ENCODE results near the gene TAF4B. TPM values are rescaled to one million over a fixed set of nuclear protein-coding genes. Genes with fewer than 3 reads are reported as not detected.
A peak's percentile ranks its signal among the peaks of the same experiment; 100 is the strongest.

Gene TAF4B, protein sequence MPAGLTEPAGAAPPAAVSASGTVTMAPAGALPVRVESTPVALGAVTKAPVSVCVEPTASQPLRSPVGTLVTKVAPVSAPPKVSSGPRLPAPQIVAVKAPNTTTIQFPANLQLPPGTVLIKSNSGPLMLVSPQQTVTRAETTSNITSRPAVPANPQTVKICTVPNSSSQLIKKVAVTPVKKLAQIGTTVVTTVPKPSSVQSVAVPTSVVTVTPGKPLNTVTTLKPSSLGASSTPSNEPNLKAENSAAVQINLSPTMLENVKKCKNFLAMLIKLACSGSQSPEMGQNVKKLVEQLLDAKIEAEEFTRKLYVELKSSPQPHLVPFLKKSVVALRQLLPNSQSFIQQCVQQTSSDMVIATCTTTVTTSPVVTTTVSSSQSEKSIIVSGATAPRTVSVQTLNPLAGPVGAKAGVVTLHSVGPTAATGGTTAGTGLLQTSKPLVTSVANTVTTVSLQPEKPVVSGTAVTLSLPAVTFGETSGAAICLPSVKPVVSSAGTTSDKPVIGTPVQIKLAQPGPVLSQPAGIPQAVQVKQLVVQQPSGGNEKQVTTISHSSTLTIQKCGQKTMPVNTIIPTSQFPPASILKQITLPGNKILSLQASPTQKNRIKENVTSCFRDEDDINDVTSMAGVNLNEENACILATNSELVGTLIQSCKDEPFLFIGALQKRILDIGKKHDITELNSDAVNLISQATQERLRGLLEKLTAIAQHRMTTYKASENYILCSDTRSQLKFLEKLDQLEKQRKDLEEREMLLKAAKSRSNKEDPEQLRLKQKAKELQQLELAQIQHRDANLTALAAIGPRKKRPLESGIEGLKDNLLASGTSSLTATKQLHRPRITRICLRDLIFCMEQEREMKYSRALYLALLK
- 10 to 100 TPM in 1 of 4 donors, 1 to 10 TPM in 3; 3.7 to 11.9 (median 7.1) TPM for total RNA-seq

DNA sequence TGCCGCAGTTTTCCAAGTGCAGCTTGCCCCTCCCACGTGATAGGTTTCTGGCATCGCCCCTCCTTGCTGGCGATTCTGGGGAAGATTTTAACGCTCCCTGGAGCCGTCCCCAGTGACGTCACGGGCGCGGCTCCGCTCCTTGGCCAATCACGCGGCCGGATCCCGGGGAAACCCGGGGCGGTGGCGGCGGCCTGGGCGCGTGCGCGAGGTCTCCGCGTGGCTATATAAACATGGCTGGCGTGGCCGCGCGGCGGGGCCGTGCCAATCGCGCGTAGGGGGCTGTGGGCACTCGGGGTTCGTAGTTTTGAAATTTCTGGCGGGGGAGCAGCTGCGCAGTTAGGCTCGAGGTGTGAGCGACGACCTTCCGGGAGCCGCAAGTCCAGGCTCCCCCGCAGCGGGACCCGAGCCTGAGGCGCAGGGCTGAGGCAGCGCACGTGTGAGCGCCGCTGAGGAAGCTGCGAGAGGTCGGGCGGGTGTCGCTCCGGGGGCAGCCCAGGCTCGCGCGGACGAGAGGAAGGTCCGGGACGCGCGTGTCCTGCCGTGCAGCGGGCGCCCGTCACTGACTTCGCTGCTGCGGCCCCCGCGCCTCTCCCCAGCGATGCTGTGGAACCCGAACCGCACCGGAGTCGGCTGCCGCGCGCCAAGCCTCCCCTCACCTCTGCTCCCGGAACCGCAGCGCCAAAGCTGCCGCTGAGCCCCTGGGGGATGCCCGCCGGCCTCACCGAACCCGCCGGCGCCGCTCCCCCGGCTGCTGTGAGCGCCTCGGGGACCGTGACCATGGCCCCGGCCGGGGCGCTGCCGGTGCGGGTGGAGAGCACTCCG is at the start of gene TAF4B:
TSS of gene TAF4B (plus strand) at position 217 of the 822 bp plus-strand sequence. CDS start at position 706, 489 bp downstream.
- Histone ChIP-seq H3K27me3 (no peaks in the 10 kb centered on the region), H3K9me3 (no peaks in the 10 kb centered on the region), H3K27ac (peak within 1 kb of the TSS; percentile 77 to 88 (median 79)), H3K4me1 (peaks cover 0 to 26% (median 8%) of the 10 kb centered on the region in 4 donors), H3K4me3 (peak within 1 kb of the TSS; percentile 67 to 90 (median 77)), H3K36me3 (no peaks in the 10 kb centered on the region)
- 0% methylated on average over 75 of the region's 101 CpGs; no CpG with 5 or more reads in 1 of the 2 donors for WGBS, 2 donors (ENCODE audit: low coverage in 1 of 2)
- intact Hi-C loops (cut with DNase I; ENCODE audit: low total_unique reads) (no loop called here), in situ Hi-C loops (cut with MboI; ENCODE audit: low pct_ligation_motif_present in 1 of 4, low pct_unique_long_range_greater_than_20kb in 1 of 4, low sequenced_read_pairs in 3 of 4) (loop anchor here in 1 of 4 donors (25.0 kb wide), 1 partner anchor 214 kb away; no protein-coding TSS in a partner anchor)
- DNase-seq, result peak; percentile 95
- peak; percentile 59 for TF ChIP-seq POLR2A (IDR thresholded peaks at IDR 0.05)
- peak; percentile 71 to 82 (median 75) for TF ChIP-seq POLR2AphosphoS5 (IDR thresholded peaks at IDR 0.05)
- TF ChIP-seq, protein P1, sequence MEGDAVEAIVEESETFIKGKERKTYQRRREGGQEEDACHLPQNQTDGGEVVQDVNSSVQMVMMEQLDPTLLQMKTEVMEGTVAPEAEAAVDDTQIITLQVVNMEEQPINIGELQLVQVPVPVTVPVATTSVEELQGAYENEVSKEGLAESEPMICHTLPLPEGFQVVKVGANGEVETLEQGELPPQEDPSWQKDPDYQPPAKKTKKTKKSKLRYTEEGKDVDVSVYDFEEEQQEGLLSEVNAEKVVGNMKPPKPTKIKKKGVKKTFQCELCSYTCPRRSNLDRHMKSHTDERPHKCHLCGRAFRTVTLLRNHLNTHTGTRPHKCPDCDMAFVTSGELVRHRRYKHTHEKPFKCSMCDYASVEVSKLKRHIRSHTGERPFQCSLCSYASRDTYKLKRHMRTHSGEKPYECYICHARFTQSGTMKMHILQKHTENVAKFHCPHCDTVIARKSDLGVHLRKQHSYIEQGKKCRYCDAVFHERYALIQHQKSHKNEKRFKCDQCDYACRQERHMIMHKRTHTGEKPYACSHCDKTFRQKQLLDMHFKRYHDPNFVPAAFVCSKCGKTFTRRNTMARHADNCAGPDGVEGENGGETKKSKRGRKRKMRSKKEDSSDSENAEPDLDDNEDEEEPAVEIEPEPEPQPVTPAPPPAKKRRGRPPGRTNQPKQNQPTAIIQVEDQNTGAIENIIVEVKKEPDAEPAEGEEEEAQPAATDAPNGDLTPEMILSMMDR (IDR thresholded peaks at IDR 0.05), result no peak
- TF ChIP-seq EP300 (IDR thresholded peaks at IDR 0.05; ENCODE audit: low read depth), result no peak

DNA sequence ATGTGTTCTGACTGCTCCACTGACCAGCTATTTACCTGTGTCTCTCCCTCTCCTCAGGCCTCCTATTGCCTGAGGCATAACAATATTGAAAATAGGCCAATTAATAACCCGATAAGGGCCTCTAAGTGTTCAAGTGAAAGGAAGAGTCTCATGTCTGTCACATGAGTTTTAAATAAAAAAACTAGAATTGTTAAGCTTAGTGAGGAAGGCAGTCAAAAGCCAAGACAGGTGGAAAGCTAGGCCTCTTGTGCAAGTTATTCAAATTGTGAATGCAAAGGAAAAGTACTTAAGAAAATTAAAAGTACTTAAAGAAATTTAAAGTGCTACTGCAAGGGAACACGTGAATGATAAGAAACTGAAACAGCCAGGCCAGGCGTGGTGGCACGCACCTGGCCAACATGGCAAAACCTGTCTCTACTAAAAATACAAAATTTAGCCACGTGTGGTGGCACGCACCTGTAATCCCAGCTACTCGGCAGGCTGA is 44.9 kb upstream of the TAF4B start:
- H3K4me1 ChIP-seq, result no peaks in the 10 kb centered on the region
- H3K9me3 ChIP-seq, result no peaks in the 10 kb centered on the region
- no peaks in the 10 kb centered on the region for H3K36me3 ChIP-seq
- in situ Hi-C loops (cut with MboI; ENCODE audit: low pct_ligation_motif_present in 1 of 4, low pct_unique_long_range_greater_than_20kb in 1 of 4, low sequenced_read_pairs in 3 of 4) (no loop called here), intact Hi-C loops (cut with DNase I; ENCODE audit: low total_unique reads) (no loop called here)
- WGBS, 2 donors (ENCODE audit: low coverage in 1 of 2), result 68 to 95% methylated on average over 4 to 7 of the region's 7 CpGs
- no peaks in the 10 kb centered on the region for H3K27me3 ChIP-seq
- no peak overlapping the region for H3K4me3 ChIP-seq
- TF ChIP-seq POLR2AphosphoS5 (IDR thresholded peaks at IDR 0.05) (no peak), POLR2A (IDR thresholded peaks at IDR 0.05) (no peak), EP300 (IDR thresholded peaks at IDR 0.05; ENCODE audit: low read depth) (no peak)
- TF ChIP-seq, protein P1 (IDR thresholded peaks at IDR 0.05), result no peak
- H3K27ac ChIP-seq, result no peak overlapping the region
- DNase-seq, result peak; percentile 31

DNA sequence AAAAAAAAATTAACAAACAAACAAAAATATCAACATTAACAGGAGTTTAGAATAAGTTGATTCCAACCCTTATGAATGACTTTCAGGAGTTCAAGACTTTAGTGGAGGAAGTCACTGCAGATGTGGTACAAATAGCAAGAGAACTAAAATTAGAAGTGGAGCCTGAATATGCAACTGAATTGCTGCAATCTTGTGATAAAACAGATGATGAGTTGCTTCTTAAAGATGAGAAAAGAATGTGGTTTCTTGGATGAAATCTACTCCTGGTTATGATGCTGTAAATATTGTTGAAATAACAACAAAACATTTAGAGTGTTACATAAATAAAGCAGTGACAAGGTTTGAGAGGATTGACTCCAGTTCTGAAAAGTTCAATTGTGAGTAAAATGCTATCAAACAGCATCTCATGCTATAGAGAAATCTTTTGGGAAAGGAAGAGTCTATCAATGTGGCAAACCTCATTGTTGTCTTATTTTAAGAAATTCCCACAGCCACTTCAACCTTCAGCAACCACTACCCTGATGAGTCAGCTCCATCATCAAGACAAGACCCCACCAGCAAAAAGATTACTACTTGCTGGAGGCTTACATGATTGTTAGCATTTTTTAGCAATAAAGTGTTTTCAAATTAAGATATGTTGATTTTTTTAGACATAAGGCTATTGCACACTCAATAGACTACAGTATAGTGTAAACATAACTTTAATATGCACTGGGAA is 42.7 kb upstream of the TAF4B start:
- intact Hi-C loops (cut with DNase I; ENCODE audit: low total_unique reads) (no loop called here), in situ Hi-C loops (cut with MboI; ENCODE audit: low pct_ligation_motif_present in 1 of 4, low pct_unique_long_range_greater_than_20kb in 1 of 4, low sequenced_read_pairs in 3 of 4) (no loop called here)
- TF ChIP-seq, protein P1 (IDR thresholded peaks at IDR 0.05), result no peak
- no peak for TF ChIP-seq POLR2AphosphoS5 (IDR thresholded peaks at IDR 0.05)
- no peaks in the 10 kb centered on the region for H3K9me3 ChIP-seq
- H3K27ac ChIP-seq, result no peak overlapping the region
- H3K4me3 ChIP-seq, result no peak overlapping the region
- no peaks in the 10 kb centered on the region for H3K27me3 ChIP-seq
- H3K36me3 ChIP-seq, result no peaks in the 10 kb centered on the region
- no peak for DNase-seq
- no peaks in the 10 kb centered on the region for H3K4me1 ChIP-seq

All from transverse colon (tissue), 4 donors.